Activated CD8-positive, alpha-beta memory T cell treated with anti-CD3 and anti-CD28 coated beads, Interleukin-2, amount 50 U/mL, for 24 hours (primary cell): ENCODE results near the gene IKZF5.

Experiments used
- DNase-seq: peaks from one replicate; pipeline ENCODE4 v3.0.0-alpha.2; 2020; ENCODE audit errors: extremely low read depth

The IKZF5 gene

GRCh38 chr10:123008355-123009104 is at the start of gene IKZF5, which contains the start of gene ACADSB:
TSS of gene IKZF5 (minus strand) at chr10:123008795. CDS start at chr10:122998625, 10,170 bp downstream.
TSS of gene ACADSB (plus strand) at chr10:123009006. CDS start at chr10:123009030, 24 bp downstream.
- peak; percentile 92 for DNase-seq

- DNase-seq: no peak
These were observed 49.4 kb upstream of the IKZF5 start for GRCh38 chr10:123057968-123058367.

GRCh38 chr10:123045961-123046731 is 37.6 kb upstream of the IKZF5 start:
- no peak for DNase-seq

- DNase-seq: no peak
These were observed 35.8 kb upstream of the IKZF5 start for GRCh38 chr10:123044391-123044790.

GRCh38 chr10:123043409-123043925 is 34.9 kb upstream of the IKZF5 start:
- DNase-seq: no peak

- no peak for DNase-seq
These were observed 34.3 kb upstream of the IKZF5 start for GRCh38 chr10:123042708-123043408.

GRCh38 chr10:123039632-123039930 is 31.0 kb upstream of the IKZF5 start:
- DNase-seq: no peak

- DNase-seq: no peak
These were observed 30.4 kb upstream of the IKZF5 start for GRCh38 chr10:123038782-123039631.

- DNase-seq: no peak
These were observed 27.0 kb upstream of the IKZF5 start for GRCh38 chr10:123035467-123036086.

- DNase-seq: no peak
These were observed 25.7 kb upstream of the IKZF5 start for GRCh38 chr10:123034332-123034731.

GRCh38 chr10:123031124-123031523 is 22.5 kb upstream of the IKZF5 start:
- no peak for DNase-seq

- no peak for DNase-seq
These were observed 19.3 kb upstream of the IKZF5 start for GRCh38 chr10:123027861-123028260.

- DNase-seq: no peak
These were observed 17.7 kb upstream of the IKZF5 start for GRCh38 chr10:123026302-123026701.

- DNase-seq: no peak
These were observed 15.9 kb upstream of the IKZF5 start for GRCh38 chr10:123024540-123024939.

GRCh38 chr10:123021517-123021916 is 12.9 kb upstream of the IKZF5 start:
- no peak for DNase-seq

- DNase-seq: no peak
These were observed 11.5 kb upstream of the IKZF5 start for GRCh38 chr10:123019941-123020703.

GRCh38 chr10:123019264-123019663 is 10.7 kb upstream of the IKZF5 start:
- no peak for DNase-seq

- DNase-seq: no peak
These were observed 9.9 kb upstream of the IKZF5 start for GRCh38 chr10:123018531-123018930.

GRCh38 chr10:123017421-123018165 is 9.0 kb upstream of the IKZF5 start:
- no peak for DNase-seq
